Keratinocyte (primary cell): ENCODE data around the gene UBE2I.

Source experiments
- EZH2 ChIP-seq: IDR thresholded peaks from one replicate; pipeline ENCODE4 v1.6.1; 2012; ENCODE audit warnings: inconsistent platforms, mild to moderate bottlenecking, low read length, moderate library complexity
- TF ChIP-seq, protein P1 (sequence below), 3 experiments: IDR thresholded peaks in 1 of 3; conservative IDR thresholded peaks in 1 of 3; optimal IDR thresholded peaks in 1 of 3; 2 replicates in 2 of 3; 3 replicates in 1 of 3; pipeline versions ENCODE3 to v1.5.1; 2011; ENCODE audit warnings: low read length in 3 of 3, mild to moderate bottlenecking in 3 of 3, moderate library complexity in 2 of 3, control low read depth in 1 of 3, inconsistent platforms in 1 of 3; ENCODE audit not compliant: insufficient read depth in 2 of 3; ENCODE audit errors: extremely low read depth in 1 of 3

DNA sequence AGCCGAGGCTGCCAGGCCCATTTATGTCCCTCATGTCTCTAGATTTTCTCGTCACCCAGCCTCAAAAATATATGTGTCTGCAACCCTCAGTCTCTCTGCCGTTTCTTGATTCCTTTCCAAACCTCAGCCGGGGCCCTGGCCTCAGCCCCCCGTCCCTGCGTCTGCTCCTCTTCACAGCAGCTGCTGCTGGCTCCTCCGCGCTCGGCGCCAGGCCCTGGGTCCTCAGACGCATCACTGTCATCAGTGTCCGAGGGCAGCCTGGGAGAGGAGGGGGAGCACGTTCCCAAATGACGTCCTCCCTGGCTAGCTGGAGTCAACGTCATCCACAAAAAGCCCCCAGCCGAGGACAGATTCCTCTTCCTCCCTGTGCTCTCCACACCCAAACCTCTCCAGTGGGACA, 39.9 kb downstream of the UBE2I start:
- TF ChIP-seq, protein P1, sequence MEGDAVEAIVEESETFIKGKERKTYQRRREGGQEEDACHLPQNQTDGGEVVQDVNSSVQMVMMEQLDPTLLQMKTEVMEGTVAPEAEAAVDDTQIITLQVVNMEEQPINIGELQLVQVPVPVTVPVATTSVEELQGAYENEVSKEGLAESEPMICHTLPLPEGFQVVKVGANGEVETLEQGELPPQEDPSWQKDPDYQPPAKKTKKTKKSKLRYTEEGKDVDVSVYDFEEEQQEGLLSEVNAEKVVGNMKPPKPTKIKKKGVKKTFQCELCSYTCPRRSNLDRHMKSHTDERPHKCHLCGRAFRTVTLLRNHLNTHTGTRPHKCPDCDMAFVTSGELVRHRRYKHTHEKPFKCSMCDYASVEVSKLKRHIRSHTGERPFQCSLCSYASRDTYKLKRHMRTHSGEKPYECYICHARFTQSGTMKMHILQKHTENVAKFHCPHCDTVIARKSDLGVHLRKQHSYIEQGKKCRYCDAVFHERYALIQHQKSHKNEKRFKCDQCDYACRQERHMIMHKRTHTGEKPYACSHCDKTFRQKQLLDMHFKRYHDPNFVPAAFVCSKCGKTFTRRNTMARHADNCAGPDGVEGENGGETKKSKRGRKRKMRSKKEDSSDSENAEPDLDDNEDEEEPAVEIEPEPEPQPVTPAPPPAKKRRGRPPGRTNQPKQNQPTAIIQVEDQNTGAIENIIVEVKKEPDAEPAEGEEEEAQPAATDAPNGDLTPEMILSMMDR (optimal IDR thresholded peaks at IDR 0.05 in 1 of 3, IDR thresholded peaks at IDR 0.05 in 1 of 3, conservative IDR thresholded peaks at IDR 0.05 in 1 of 3; ENCODE audit: extremely low read depth in 1 of 3, insufficient read depth in 2 of 3, low read length in 3 of 3), result no peak
- no peak for TF ChIP-seq EZH2
